C4-2B (cell line): ENCODE results near the gene COQ10A.

Experiments used
- H3K27ac ChIP-seq: fragments of 450-650 bp; 2 replicates; pipeline ENCODE4 v1.5.1; 2017
- ZFX ChIP-seq: fragments of 450-650 bp; IDR thresholded peaks from 2 replicates; pipeline ENCODE4 v1.6.1; 2017
- TF ChIP-seq, protein P1 (sequence below): fragments of 450-650 bp; conservative IDR thresholded peaks from 2 replicates; pipeline ENCODE4 v1.5.1; 2017; ENCODE audit warnings: mild to moderate bottlenecking

COQ10A gene

DNA sequence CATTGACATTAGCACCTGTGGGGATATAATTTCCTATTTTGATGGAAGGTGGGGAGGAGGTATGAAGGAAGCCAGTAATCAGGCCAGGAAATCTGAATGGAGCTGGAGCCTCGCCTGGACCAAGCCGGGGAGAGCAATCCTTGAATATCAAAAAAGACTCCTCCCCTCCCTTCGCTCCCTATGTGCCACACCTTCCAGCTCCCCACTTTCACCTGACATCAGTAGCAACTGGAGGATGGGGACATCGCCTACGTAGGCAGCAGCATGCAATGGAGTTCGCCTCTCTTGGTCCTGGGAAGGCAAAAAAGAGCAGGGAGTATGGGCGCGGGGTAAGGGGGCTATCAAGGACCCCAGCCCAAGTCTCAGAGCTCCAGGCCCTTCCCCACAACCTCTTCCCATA lies 9.7 kb upstream of the COQ10A start:
- no peak for TF ChIP-seq ZFX
- TF ChIP-seq, protein P1, sequence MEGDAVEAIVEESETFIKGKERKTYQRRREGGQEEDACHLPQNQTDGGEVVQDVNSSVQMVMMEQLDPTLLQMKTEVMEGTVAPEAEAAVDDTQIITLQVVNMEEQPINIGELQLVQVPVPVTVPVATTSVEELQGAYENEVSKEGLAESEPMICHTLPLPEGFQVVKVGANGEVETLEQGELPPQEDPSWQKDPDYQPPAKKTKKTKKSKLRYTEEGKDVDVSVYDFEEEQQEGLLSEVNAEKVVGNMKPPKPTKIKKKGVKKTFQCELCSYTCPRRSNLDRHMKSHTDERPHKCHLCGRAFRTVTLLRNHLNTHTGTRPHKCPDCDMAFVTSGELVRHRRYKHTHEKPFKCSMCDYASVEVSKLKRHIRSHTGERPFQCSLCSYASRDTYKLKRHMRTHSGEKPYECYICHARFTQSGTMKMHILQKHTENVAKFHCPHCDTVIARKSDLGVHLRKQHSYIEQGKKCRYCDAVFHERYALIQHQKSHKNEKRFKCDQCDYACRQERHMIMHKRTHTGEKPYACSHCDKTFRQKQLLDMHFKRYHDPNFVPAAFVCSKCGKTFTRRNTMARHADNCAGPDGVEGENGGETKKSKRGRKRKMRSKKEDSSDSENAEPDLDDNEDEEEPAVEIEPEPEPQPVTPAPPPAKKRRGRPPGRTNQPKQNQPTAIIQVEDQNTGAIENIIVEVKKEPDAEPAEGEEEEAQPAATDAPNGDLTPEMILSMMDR: no peak
- peak overlapping the region; percentile 80 for H3K27ac ChIP-seq

DNA sequence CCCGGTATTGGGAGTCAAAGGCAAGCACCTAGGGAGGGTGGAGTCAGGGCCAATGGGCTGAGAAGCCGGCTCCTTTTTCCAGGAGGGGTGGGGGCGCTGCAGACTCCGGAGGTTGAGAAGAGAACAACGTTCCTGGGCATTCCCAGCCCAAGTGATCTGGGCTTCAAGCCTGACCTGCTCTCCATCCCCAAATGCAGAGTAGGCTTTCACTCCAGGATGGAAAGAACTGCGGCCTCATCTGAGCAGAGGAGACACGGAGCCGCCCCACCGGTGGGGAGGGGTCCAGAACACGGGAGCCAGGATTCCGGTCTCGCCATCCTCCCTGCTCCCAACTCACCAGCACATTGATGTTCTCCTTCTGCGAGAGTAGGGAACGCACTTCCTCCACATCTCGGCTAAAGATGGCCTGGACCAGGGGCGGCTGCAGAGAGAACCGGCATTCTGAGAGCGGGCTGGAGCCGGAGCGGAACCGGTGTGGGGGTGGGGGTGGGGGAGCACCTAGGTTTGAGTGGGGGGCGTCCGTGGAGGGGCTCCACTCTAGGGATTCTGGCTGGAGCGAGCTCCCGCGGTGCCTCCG lies 9.2 kb upstream of the COQ10A start:
- TF ChIP-seq, protein P1: no peak
- TF ChIP-seq ZFX: no peak
- H3K27ac ChIP-seq: peak overlapping the region; percentile 80

DNA sequence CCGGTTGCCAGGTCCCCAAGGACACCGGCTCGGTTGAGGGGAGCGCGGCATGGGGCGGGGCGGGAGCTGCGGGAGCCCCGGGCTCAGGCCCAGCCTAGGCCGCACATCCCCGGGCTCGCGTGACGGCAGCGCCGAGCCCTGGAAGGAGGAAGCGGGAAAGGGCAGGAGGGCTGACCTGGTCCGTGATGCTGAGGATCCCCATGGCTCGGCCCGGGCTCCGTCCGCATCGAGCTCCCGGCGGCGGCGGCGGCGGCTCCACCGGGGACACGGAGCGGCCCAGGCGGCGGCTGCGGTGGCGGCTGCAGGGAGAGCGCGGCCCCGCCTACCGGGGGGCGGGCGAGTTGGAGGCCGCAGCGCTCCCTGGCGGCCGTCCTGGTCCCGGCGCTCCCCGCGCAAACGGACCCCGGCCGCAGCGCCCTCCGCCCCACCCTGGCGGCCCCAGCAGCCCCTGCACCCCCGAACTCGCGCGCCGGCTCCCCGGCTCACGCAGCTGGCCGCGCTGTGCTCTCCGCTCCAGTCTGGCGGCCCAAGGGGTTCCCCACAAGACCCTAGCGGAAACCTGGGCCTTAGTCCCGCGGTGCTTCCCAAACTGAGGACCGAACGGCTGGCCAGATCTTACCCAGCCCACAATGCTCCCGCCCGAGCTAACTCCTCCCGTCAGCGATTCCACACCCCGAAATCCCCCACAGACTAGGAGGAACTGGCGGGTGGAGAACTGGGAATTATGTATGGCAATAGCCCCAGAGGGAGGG lies 8.5 kb upstream of the COQ10A start, which contains the start of gene ANKRD52:
Gene ANKRD52 (minus strand): TSS at position 317 of the 752 bp plus-strand sequence. CDS start 115 bp downstream, at position 202.
- peak within 1 kb of the TSS; percentile 80 for H3K27ac ChIP-seq
- TF ChIP-seq, protein P1: peak; percentile 96
- peak; percentile 100 for TF ChIP-seq ZFX

DNA sequence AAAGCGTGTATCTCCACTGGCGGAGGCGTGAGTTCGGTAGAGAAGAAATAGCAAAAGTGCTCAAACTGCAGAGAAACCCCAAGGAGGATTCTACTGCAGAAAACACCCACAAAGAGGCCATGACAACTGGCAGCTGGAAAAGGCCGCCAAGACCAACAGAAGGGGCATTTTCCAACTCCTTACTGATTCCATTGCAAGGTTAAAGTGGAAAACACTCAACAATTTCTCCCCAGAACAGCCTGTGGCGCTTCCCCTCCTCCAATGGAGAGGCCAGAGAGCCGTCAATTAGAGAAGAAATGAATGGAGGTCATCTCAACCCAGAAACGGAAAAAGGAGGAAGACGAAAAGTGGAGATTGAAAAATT lies 7.9 kb upstream of the COQ10A start:
- TF ChIP-seq, protein P1: no peak; the same call in 1 of the 2 replicates
- TF ChIP-seq ZFX: no peak
- H3K27ac ChIP-seq: peak overlapping the region; percentile 80

DNA sequence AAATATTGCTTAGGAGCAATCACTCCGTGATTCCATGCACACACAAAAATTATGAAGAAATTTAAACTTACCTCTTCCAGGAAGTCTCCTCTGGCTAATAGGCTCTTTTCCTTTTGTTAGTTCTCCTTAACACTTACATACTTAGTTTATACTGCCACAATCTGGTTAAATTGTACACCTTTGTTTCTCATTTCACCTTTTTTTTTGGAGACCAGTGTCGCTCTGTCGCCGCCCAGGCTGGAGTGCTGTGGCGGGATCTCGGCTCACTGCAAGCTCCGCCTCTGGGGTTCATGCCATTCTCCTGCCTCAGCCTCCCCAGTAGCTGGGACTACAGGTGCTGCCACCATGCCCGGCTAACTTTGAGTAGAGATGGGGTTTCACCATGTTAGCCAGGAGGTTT lies 6.4 kb upstream of the COQ10A start:
- TF ChIP-seq, protein P1: no peak
- TF ChIP-seq ZFX: no peak
- no peak overlapping the region for H3K27ac ChIP-seq

DNA sequence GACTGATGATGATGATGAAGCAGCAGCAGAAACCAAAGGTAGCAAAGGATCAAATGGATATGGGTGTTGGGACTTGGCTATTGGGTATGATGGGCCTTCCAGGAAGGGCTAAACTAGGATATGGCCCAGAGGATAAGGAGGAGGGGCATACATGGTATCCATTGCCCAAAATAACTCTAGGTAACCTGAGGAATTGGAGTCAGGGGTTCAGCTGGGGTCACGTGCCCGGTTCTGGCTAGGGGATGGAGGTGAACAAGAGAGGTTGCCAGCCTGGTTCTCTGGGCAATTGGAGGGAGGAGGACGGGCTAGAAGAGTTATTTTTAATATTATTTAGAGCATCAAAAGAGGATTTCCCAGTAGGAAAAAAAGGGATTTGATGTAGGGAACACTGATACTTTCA lies 5.8 kb upstream of the COQ10A start:
- H3K27ac ChIP-seq: no peak overlapping the region
- TF ChIP-seq, protein P1: no peak
- no peak for TF ChIP-seq ZFX

DNA sequence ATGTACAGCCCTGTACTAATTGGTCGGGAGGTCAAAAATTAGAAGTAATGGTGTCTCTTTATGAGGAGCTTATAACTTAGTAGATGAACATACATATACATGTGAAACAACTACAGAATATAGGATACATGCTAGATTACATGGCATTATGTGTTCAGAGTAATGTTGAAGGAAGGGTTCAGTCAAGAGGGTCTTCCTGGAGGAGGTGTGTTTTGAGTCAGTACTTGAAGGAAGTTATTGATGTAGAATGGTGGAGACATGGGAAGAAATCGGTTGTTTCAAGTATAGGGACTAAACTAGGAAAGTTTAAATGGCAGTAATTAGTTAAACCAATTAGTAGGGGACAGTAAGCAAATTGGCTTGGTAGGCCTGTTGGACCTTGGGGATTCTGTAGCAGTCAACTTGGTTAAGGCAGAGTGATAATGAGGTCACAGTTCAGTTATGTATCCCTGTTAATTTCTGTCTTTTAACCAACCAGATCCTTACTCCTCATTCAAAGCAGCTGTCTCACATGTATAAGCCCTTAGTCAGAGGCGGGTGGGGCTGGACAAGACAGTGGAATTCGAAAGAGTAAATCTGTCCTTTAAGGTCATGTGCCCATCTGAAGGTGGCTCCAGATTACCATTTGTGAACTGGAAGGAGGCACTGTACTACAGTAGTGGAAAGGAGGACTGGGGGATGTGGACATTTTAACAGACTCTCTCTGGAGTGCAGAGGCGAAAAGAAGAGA lies 5.1 kb upstream of the COQ10A start:
- TF ChIP-seq, protein P1: no peak
- no peak for TF ChIP-seq ZFX
- no peak overlapping the region for H3K27ac ChIP-seq
